DMS53 treated with DMSO at 0.1 percent for 48 hours (cell line): ENCODE results near the gene LAIR2.
A peak's percentile ranks its signal among the peaks of the same experiment; 100 is the strongest.

Source experiments
- DNase-seq: peaks from one replicate; lab custom pipeline; 2025; ENCODE audit not compliant: unreplicated experiment; lab: John Stamatoyannopoulos, UW

LAIR2 gene

GRCh38 chr19:54502518-54503048, at the start of gene LAIR2:
Gene LAIR2 (plus strand): TSS chr19:54502831. CDS start chr19:54502919, 88 bp downstream.
- no peak for DNase-seq

GRCh38 chr19:54453921-54454780, 48.5 kb upstream of the LAIR2 start:
- no peak for DNase-seq

GRCh38 chr19:54454781-54455675, 47.6 kb upstream of the LAIR2 start:
- DNase-seq: no peak

GRCh38 chr19:54455786-54456422, 46.7 kb upstream of the LAIR2 start:
- DNase-seq: no peak

GRCh38 chr19:54456423-54457373, 45.9 kb upstream of the LAIR2 start:
- no peak for DNase-seq

- no peak for DNase-seq
These were observed 44.6 kb upstream of the LAIR2 start for GRCh38 chr19:54457773-54458647.

- DNase-seq: no peak
These were observed 43.9 kb upstream of the LAIR2 start for GRCh38 chr19:54458648-54459281.

- DNase-seq: peak; percentile 38
These were observed 43.1 kb upstream of the LAIR2 start for GRCh38 chr19:54459282-54460229.

- DNase-seq: no peak
These were observed 42.2 kb upstream of the LAIR2 start for GRCh38 chr19:54460230-54461005.

- DNase-seq: no peak
These were observed 41.4 kb upstream of the LAIR2 start for GRCh38 chr19:54461210-54461609.

GRCh38 chr19:54461613-54462012, 41.0 kb upstream of the LAIR2 start:
- no peak for DNase-seq

GRCh38 chr19:54462047-54462654, 40.5 kb upstream of the LAIR2 start:
- no peak for DNase-seq

- DNase-seq: peak; percentile 46
These were observed 39.7 kb upstream of the LAIR2 start for GRCh38 chr19:54462655-54463530.

GRCh38 chr19:54463531-54464043, 39.0 kb upstream of the LAIR2 start, which contains the start of gene LENG9:
Gene LENG9 (minus strand): TSS chr19:54463778. CDS start chr19:54463526, 252 bp downstream.
- peak; percentile 75 for DNase-seq
